Loucy (cell line): ENCODE data around the gene PANK4.

ENCODE experiments used
- EZH2phosphoT487 ChIP-seq: fragments of 200-600 bp; IDR thresholded peaks from 2 replicates; pipeline ENCODE4 v1.6.1; 2018; ENCODE audit warnings: antibody characterized with exemption, mild to moderate bottlenecking, moderate library complexity, borderline replicate concordance
- TF ChIP-seq, protein P1 (sequence below): fragments of 200-600 bp; sonication (generic); conservative IDR thresholded peaks from 2 replicates; pipeline ENCODE4 v1.5.1; 2014; ENCODE audit warnings: mild to moderate bottlenecking, antibody characterized with exemption, low read length

DNA sequence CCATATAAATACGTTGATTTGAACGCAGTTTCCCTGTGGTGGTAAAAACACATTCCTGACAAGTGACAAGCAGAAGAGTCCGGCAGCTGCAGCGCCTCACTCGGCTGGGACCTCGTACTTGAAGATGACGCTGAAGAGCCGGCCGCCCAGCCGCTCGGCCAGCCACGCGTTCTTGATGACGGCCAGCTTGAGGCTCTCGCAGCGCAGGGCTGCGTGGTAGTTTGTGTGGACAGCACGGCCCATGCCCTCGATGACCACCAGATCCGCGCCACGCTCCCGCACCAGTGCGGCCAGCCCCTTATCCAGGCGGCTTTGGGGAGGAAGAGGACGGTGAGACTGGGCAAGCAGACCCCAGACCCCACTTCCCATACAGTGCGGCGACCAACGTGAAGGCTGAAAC lies 17.6 kb downstream of the PANK4 start:
- TF ChIP-seq, protein P1, sequence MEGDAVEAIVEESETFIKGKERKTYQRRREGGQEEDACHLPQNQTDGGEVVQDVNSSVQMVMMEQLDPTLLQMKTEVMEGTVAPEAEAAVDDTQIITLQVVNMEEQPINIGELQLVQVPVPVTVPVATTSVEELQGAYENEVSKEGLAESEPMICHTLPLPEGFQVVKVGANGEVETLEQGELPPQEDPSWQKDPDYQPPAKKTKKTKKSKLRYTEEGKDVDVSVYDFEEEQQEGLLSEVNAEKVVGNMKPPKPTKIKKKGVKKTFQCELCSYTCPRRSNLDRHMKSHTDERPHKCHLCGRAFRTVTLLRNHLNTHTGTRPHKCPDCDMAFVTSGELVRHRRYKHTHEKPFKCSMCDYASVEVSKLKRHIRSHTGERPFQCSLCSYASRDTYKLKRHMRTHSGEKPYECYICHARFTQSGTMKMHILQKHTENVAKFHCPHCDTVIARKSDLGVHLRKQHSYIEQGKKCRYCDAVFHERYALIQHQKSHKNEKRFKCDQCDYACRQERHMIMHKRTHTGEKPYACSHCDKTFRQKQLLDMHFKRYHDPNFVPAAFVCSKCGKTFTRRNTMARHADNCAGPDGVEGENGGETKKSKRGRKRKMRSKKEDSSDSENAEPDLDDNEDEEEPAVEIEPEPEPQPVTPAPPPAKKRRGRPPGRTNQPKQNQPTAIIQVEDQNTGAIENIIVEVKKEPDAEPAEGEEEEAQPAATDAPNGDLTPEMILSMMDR = no peak
- no peak for TF ChIP-seq EZH2phosphoT487
